Medulla oblongata (tissue), 1 donor: Measurements from ENCODE around the gene ADAM8.
"Not testable (repeated sequence)": the region's sequence is repeated elsewhere in the genome, so short reads cannot be mapped to it uniquely, and the experiment has no call there.

Source experiments
- DNase-seq: peaks from one replicate; pipeline ENCODE4 v3.0.0-alpha.2; 2015; ENCODE audit errors: extremely low spot score

ADAM8 gene

GRCh38 chr10:133276435-133277201 lies at the start of gene ADAM8:
ADAM8 (minus strand) TSS chr10:133276868; CDS start chr10:133276817, 51 bp downstream.
- DNase-seq = no peak

GRCh38 chr10:133326223-133326551 lies 49.5 kb upstream of the ADAM8 start:
- no peak for DNase-seq

- no peak for DNase-seq
Measured at GRCh38 chr10:133325440-133326222, 49.0 kb upstream of the ADAM8 start.

- no peak for DNase-seq
Measured at GRCh38 chr10:133324857-133325260, 48.2 kb upstream of the ADAM8 start.

- DNase-seq = no peak
Measured at GRCh38 chr10:133324198-133324792, 47.6 kb upstream of the ADAM8 start.

- DNase-seq = not testable (repeated sequence)
Measured at GRCh38 chr10:133322064-133322709, 45.5 kb upstream of the ADAM8 start.

- DNase-seq = not testable (repeated sequence)
Measured at GRCh38 chr10:133320852-133321422, 44.3 kb upstream of the ADAM8 start.

GRCh38 chr10:133318494-133319127 lies 41.9 kb upstream of the ADAM8 start:
- DNase-seq = peak; percentile 55

GRCh38 chr10:133316732-133317131 lies 40.1 kb upstream of the ADAM8 start:
- DNase-seq = no peak

GRCh38 chr10:133316266-133316665 lies 39.6 kb upstream of the ADAM8 start:
- DNase-seq = no peak

- no peak for DNase-seq
Measured at GRCh38 chr10:133315847-133316246, 39.2 kb upstream of the ADAM8 start.

GRCh38 chr10:133314911-133315310 lies 38.2 kb upstream of the ADAM8 start:
- DNase-seq = no peak

- DNase-seq = no peak
Measured at GRCh38 chr10:133313192-133313591, 36.5 kb upstream of the ADAM8 start.

GRCh38 chr10:133312769-133313145 lies 36.1 kb upstream of the ADAM8 start:
- no peak for DNase-seq

- DNase-seq = no peak
Measured at GRCh38 chr10:133312016-133312768, 35.5 kb upstream of the ADAM8 start.

GRCh38 chr10:133311570-133311969 lies 34.9 kb upstream of the ADAM8 start:
- DNase-seq = no peak

GRCh38 chr10:133310789-133311188 lies 34.1 kb upstream of the ADAM8 start:
- no peak for DNase-seq

- no peak for DNase-seq
Measured at GRCh38 chr10:133310399-133310755, 33.7 kb upstream of the ADAM8 start.

GRCh38 chr10:133309720-133310398 lies 33.2 kb upstream of the ADAM8 start:
- DNase-seq = no peak

- DNase-seq = peak; percentile 89
Measured at GRCh38 chr10:133309100-133309719, 32.5 kb upstream of the ADAM8 start.
